HepG2 (cell line): ENCODE data around the gene DNMBP. TPM values are rescaled to one million over a fixed set of nuclear protein-coding genes. Genes with fewer than 3 reads are reported as not detected.

Source experiments
- ATAC-seq: fragments of 200-7000 bp; cut with Tn5 transposase; 3 replicates; pipeline ENCODE4 v1.9.1; 2020; ENCODE audit warnings: mild to moderate bottlenecking, moderate library complexity
- BruUV-seq: library from RNA; stranded (reverse); fragments of 400-500 nt; replicated peaks from 2 replicates; lab custom pipeline; 2021; lab: Mats Ljungman, UMichigan
- CTCF ChIA-PET: fragments of 300-600 bp; formaldehyde crosslinking; extraction: SDS; loops from one replicate; lab custom pipeline; 2021; ENCODE audit warnings: low total read pairs, inconsistent platforms, low intra/inter-chr PET ratio; lab: Yijun Ruan, JAX
- POLR2A ChIA-PET: fragments of 350-600 bp; sonication (Branson Sonifier 250); formaldehyde crosslinking; loops from one replicate; lab custom pipeline; 2020; ENCODE audit warnings: antibody characterized with exemption, inconsistent platforms; lab: Yijun Ruan, JAX
- DNase-seq: peaks from one replicate; pipeline ENCODE4 v3.0.0-alpha.2; 2015; ENCODE audit warnings: low spot score
- FAIRE-seq: peaks from 3 replicates; lab custom pipeline; 2011; peaks lifted over from hg19 to GRCh38; lab: Jason Lieb, UNC
- H2AFZ ChIP-seq: one replicate; pipeline ENCODE4 v1.6.1; 2011; ENCODE audit warnings: low read length, inconsistent platforms
- H3K27ac ChIP-seq: fragments of 300-600 bp; 3 replicates; pipeline ENCODE4 v1.8.0; 2011; ENCODE audit warnings: mixed run types, mild to moderate bottlenecking, mixed read lengths, low read length, inconsistent platforms; ENCODE audit not compliant: insufficient read depth; ENCODE audit errors: extremely low read length
- H3K27me3 ChIP-seq, 2 experiments: fragments of 200-600 bp in 1 of 2; 2 replicates in 1 of 2; 3 replicates in 1 of 2; pipeline versions ENCODE4 v1.6.0 to v1.8.0; 2011; ENCODE audit warnings: low read length in 2 of 2, mild to moderate bottlenecking in 2 of 2, moderate library complexity in 2 of 2, inconsistent platforms in 1 of 2; ENCODE audit not compliant: insufficient read depth in 2 of 2, control insufficient read depth in 1 of 2
- H3K36me3 ChIP-seq, 2 experiments: fragments of 200-600 bp in 1 of 2; replicated peaks in 1 of 2; 2 replicates in 1 of 2; 3 replicates in 1 of 2; pipeline versions ENCODE4 v1.5.1 to v1.8.0; 2011; ENCODE audit warnings: low read length in 2 of 2, inconsistent platforms in 1 of 2; ENCODE audit not compliant: insufficient read depth in 2 of 2, control insufficient read depth in 1 of 2
- H3K4me1 ChIP-seq: 2 replicates; pipeline ENCODE4 v1.5.1; 2012; ENCODE audit warnings: low read length, inconsistent platforms; ENCODE audit not compliant: insufficient read depth
- H3K4me2 ChIP-seq: 2 replicates; pipeline ENCODE4 v1.6.0; 2011; ENCODE audit warnings: low read depth, low read length, inconsistent platforms
- H3K4me3 ChIP-seq, 3 experiments: fragments of 200-600 bp in 1 of 3; sonication (generic), shearing (Covaris generic) in 1 of 3; replicated peaks in 1 of 3; 2 replicates each; pipeline ENCODE4 v1.5.1; 2011 to 2016; ENCODE audit warnings: low read length in 3 of 3, inconsistent platforms in 2 of 3, low read depth in 2 of 3, mild to moderate bottlenecking in 2 of 3, control low read depth in 1 of 3, mixed read lengths in 1 of 3; ENCODE audit not compliant: insufficient read depth in 1 of 3
- H3K79me2 ChIP-seq: one replicate; pipeline ENCODE4 v1.6.1; 2011; ENCODE audit warnings: low read length, inconsistent platforms; ENCODE audit not compliant: insufficient read depth
- H3K9ac ChIP-seq: 2 replicates; pipeline ENCODE4 v1.6.0; 2011; ENCODE audit warnings: mild to moderate bottlenecking, low read depth, low read length, inconsistent platforms; ENCODE audit not compliant: insufficient read depth
- H3K9me3 ChIP-seq: 2 replicates; pipeline ENCODE4 v1.5.1; 2012; ENCODE audit warnings: mild to moderate bottlenecking, low read length
- H4K20me1 ChIP-seq: 2 replicates; pipeline ENCODE4 v1.6.0; 2011; ENCODE audit warnings: inconsistent platforms, mild to moderate bottlenecking, low read length, moderate library complexity; ENCODE audit not compliant: insufficient read depth
- AHDC1 ChIP-seq: sonication (generic); formaldehyde crosslinking; IDR thresholded peaks from 2 replicates; pipeline ENCODE4 v1.5.1; 2020; ENCODE audit warnings: mild to moderate bottlenecking, missing genetic modification reagents, borderline replicate concordance
- ERF ChIP-seq: IDR thresholded peaks from 2 replicates; pipeline ENCODE4 v1.6.1; 2018; ENCODE audit warnings: missing biosample characterization, missing genetic modification reagents
- EZH2 ChIP-seq: conservative IDR thresholded peaks from 2 replicates; pipeline ENCODE4 v1.6.1; 2012; ENCODE audit warnings: mild to moderate bottlenecking, low read depth, low read length, moderate library complexity
- GATAD2A ChIP-seq: IDR thresholded peaks from 2 replicates; pipeline ENCODE4 v1.6.1; 2016
- GMEB1 ChIP-seq: sonication (generic); formaldehyde crosslinking; IDR thresholded peaks from 2 replicates; pipeline ENCODE4 v1.5.1; 2020; ENCODE audit warnings: missing genetic modification reagents, mild to moderate bottlenecking, borderline replicate concordance
- GTF2F1 ChIP-seq: fragments of 150-350 bp; IDR thresholded peaks from 2 replicates; pipeline ENCODE4 v1.6.1; 2014; ENCODE audit warnings: low read length
- KDM1A ChIP-seq: IDR thresholded peaks from 2 replicates; pipeline ENCODE4 v1.6.1; 2016; ENCODE audit warnings: missing compliant biosample characterization
- MTF1 ChIP-seq: sonication (generic); formaldehyde crosslinking; IDR thresholded peaks from 2 replicates; pipeline ENCODE4 v1.5.0; 2020; ENCODE audit warnings: missing genetic modification reagents
- NCOA5 ChIP-seq: sonication (generic); formaldehyde crosslinking; IDR thresholded peaks from 2 replicates; pipeline ENCODE4 v1.4.0; 2020; ENCODE audit warnings: missing genetic modification reagents
- NFIB ChIP-seq: sonication (generic); formaldehyde crosslinking; IDR thresholded peaks from 2 replicates; pipeline ENCODE4 v1.9.0; 2021; ENCODE audit warnings: missing genetic modification reagents, mild to moderate bottlenecking, borderline replicate concordance
- SP4 ChIP-seq: sonication (generic); formaldehyde crosslinking; IDR thresholded peaks from 2 replicates; pipeline ENCODE4 v1.8.1; 2023; ENCODE audit warnings: mild to moderate bottlenecking, missing genetic modification reagents
- ZNF530 ChIP-seq: sonication (generic); formaldehyde crosslinking; IDR thresholded peaks from 2 replicates; pipeline ENCODE4 v1.5.0; 2020; ENCODE audit warnings: low read depth, mild to moderate bottlenecking, missing genetic modification reagents
- ZNF777 ChIP-seq: sonication (generic); formaldehyde crosslinking; IDR thresholded peaks from 2 replicates; pipeline ENCODE4 v1.4.0; 2020; ENCODE audit warnings: missing genetic modification reagents
- WGBS: methylation state at CpG from one replicate; pipeline ENCODE4 v1.1.6; 2017; ENCODE audit warnings: low lambda C conversion rate; 5-methylcytosine and 5-hydroxymethylcytosine counted together
- in situ Hi-C: cut with HindIII; loops from 2 replicates; pipeline ENCODE4 v1.10.0; 2017; ENCODE audit warnings: low pct_unique_long_range_greater_than_20kb; ENCODE audit not compliant: extremely low pct_ligation_motif_present
- intact Hi-C: fragments of 100-400 bp; cut with micrococcal nuclease; formaldehyde crosslinking; loops from one replicate; pipeline ENCODE4 v1.10.0; 2022; ENCODE audit not compliant: unreplicated experiment
- polyA plus RNA-seq, 8 experiments: library from polyadenylated mRNA; depleted of rRNA in 3 of 8; stranded (reverse) in 7 of 8; unstranded in 1 of 8; fragments of >200 nt; fragmentation: Illumina TruSeq in 4 of 8; extraction: Trizol in 4 of 8; gene quantifications; 2 replicates each; pipeline versions ENCODE4 v1.2.1 to v1.2.3, GENCODE V29; 2011 to 2016; ENCODE audit warnings: low read depth in 4 of 8, missing spikeins in 1 of 8, mixed read lengths in 1 of 8; ENCODE audit not compliant: insufficient read depth in 1 of 8
- total RNA-seq, 5 experiments: library from RNA; depleted of rRNA; stranded (reverse); fragments of >200 nt; fragmentation: Illumina TruSeq; extraction: Trizol; gene quantifications; 2 replicates each; pipeline ENCODE4 v1.2.3, GENCODE V29; 2016; ENCODE audit warnings: low read depth in 1 of 5
- TF ChIP-seq, protein P1 (sequence below): sonication (generic); formaldehyde crosslinking; IDR thresholded peaks from 2 replicates; pipeline ENCODE4 v1.4.0; 2020; ENCODE audit warnings: missing genetic modification reagents

Gene DNMBP
- total and polyA plus RNA-seq, 2 of the 13 experiments (the other 11 are each of a cell fraction or from before 2014, with no cell fraction given): 3.6 to 6.3 TPM

GRCh38 chr10:99883523-99883922, 126.2 kb downstream of the DNMBP start:
- POLR2A ChIA-PET: interaction anchor here (0.6 kb wide), 1 partner anchor 24 kb away, joined by 3 read pairs; no protein-coding TSS in a partner anchor
- Histone ChIP-seq H3K27me3 (no peaks in the 10 kb centered on the region), H3K79me2 (no peaks in the 10 kb centered on the region), H4K20me1 (no peaks in the 10 kb centered on the region), H3K4me1 (no peaks in the 10 kb centered on the region), H3K27ac (no peak overlapping the region), H3K9me3 (no peaks in the 10 kb centered on the region), H3K4me2 (no peak overlapping the region), H2AFZ (no peak overlapping the region), H3K4me3 (no peak overlapping the region), H3K9ac (no peak overlapping the region), H3K36me3 (peaks cover 26 to 76% of the 10 kb centered on the region in 2 experiments; a peak in 4 of 5 replicates)
- TF ChIP-seq GMEB1 (CRISPR knock-in tag): no peak
- TF ChIP-seq NCOA5 (CRISPR knock-in tag): no peak
- no peak for TF ChIP-seq AHDC1
- TF ChIP-seq ZNF530 (CRISPR knock-in tag): no peak
- no peak for TF ChIP-seq NFIB
- no peak for TF ChIP-seq KDM1A (CRISPR knock-in tag)
- TF ChIP-seq SP4 (CRISPR knock-in tag): no peak
- no peak for TF ChIP-seq ERF
- TF ChIP-seq, protein P1, sequence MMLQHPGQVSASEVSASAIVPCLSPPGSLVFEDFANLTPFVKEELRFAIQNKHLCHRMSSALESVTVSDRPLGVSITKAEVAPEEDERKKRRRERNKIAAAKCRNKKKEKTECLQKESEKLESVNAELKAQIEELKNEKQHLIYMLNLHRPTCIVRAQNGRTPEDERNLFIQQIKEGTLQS (CRISPR knock-in tag): no peak
- TF ChIP-seq EZH2: no peak
- TF ChIP-seq GTF2F1: no peak
- no peak for TF ChIP-seq GATAD2A
- TF ChIP-seq MTF1 (CRISPR knock-in tag): no peak
- TF ChIP-seq ZNF777 (CRISPR knock-in tag): no peak
- no peak for FAIRE-seq
- WGBS: 94% methylated on average over 2 of the region's 2 CpGs
- no peak for ATAC-seq
- in situ Hi-C loops (no loop called here), intact Hi-C loops (no loop called here)
- CTCF ChIA-PET: no interaction called here
- no TSS peak for BruUV-seq
- no peak for DNase-seq
